H1 (cell line): ENCODE results near the gene TMEM128.

Experiments
- CTCF ChIP-seq, 3 experiments: IDR thresholded peaks; 1 replicate in 2 of 3; 2 replicates in 1 of 3; pipeline versions ENCODE4 v1.5.1 to v1.6.1; 2011; ENCODE audit warnings: low read length in 3 of 3, mild to moderate bottlenecking in 3 of 3, inconsistent platforms in 2 of 3, low read depth in 1 of 3, moderate library complexity in 1 of 3; ENCODE audit not compliant: insufficient read depth in 1 of 3; ENCODE audit errors: control extremely low read depth in 1 of 3
- EGR1 ChIP-seq: IDR thresholded peaks from 2 replicates; pipeline ENCODE4 v1.6.1; 2011; ENCODE audit warnings: low read depth, low read length, borderline replicate concordance
- EZH2 ChIP-seq: fragments of 200-600 bp; sonication (generic); IDR thresholded peaks from 2 replicates; pipeline ENCODE4 v1.7.1; 2012; ENCODE audit warnings: low read depth, mild to moderate bottlenecking, moderate library complexity, low read length, inconsistent platforms; ENCODE audit not compliant: severe bottlenecking
- MAFK ChIP-seq: IDR thresholded peaks from 2 replicates; pipeline ENCODE4 v1.6.1; 2012; ENCODE audit warnings: low read depth, mild to moderate bottlenecking, improper control_type of control experiment, low read length
- POLR2A ChIP-seq, 2 experiments: IDR thresholded peaks; 1 replicate in 1 of 2; 2 replicates in 1 of 2; pipeline ENCODE4 v1.6.1; 2011; ENCODE audit warnings: low read depth in 2 of 2, low read length in 2 of 2, mild to moderate bottlenecking in 2 of 2; ENCODE audit errors: control extremely low read depth in 1 of 2
- RBBP5 ChIP-seq: IDR thresholded peaks from 2 replicates; pipeline ENCODE4 v1.7.1; 2012; ENCODE audit warnings: low read depth, mild to moderate bottlenecking, inconsistent platforms, low read length, moderate library complexity, borderline replicate concordance
- TEAD4 ChIP-seq: IDR thresholded peaks from 2 replicates; pipeline ENCODE4 v1.6.1; 2012; ENCODE audit warnings: low read depth, low read length, inconsistent platforms, mixed read lengths

- no peak for TF ChIP-seq CTCF (IDR thresholded peaks at IDR 0.05; ENCODE audit: control extremely low read depth in 1 of 3, insufficient read depth in 1 of 3, low read depth in 1 of 3, low read length in 3 of 3)
- TF ChIP-seq TEAD4 = no peak
- no peak for TF ChIP-seq MAFK
- no peak for TF ChIP-seq RBBP5
- TF ChIP-seq EZH2 = no peak
- TF ChIP-seq POLR2A (IDR thresholded peaks at IDR 0.05; ENCODE audit: control extremely low read depth in 1 of 2, low read depth in 2 of 2, low read length in 2 of 2) = no peak
- TF ChIP-seq EGR1 = no peak
Observed at GRCh38 chr4:4289597-4289940, 41.5 kb upstream of the TMEM128 start.
